ENCODE results near the gene PLAU. TPM values are rescaled to one million over a fixed set of nuclear protein-coding genes. Genes with fewer than 3 reads are reported as not detected.

Gene PLAU
- total RNA-seq, 1 experiment from 2014 or later, result 8.3 TPM

DNA sequence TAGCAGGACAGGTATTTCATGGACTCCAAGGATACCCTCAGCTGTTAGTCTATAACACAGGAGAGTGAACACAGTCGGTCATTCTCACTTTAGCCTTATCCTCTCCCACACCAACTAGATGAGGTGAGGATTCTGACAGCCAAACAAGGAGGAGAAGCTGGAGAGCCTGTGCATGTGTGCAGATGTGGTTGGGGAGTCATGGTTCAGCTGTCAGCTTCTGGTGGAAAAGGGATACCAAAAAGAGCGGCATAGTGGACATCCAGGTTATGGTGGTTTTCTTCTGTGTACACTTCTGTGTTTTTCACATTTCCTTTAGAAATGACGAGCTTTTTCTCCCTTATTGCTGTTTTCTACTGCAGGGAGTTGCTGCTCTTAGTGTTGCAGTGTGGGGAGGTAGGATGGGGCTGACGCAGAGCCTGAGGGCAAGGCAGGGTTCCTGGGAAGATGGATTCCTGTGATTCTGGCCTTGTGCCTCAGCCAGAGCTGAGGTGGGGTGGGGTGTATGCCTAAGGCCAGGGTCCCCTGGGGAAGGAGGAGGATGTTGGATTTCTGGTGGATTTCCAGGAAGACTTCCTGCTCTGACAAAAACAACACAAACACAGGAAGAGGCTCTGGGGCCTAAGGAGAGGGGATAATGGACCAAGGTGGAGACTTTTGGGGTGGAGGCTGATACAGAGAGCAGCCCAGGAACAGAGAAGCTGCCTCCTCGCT, 26.6 kb downstream of the PLAU start:
- peaks cover 6% of the 10 kb centered on the region for H3K4me1 ChIP-seq (ENCODE audit: insufficient read depth, low read length, poor library complexity, severe bottlenecking)
- DNase-seq (ENCODE audit: low spot score), result no peak
- CTCF ChIA-PET, result no interaction called here
- no peaks in the 10 kb centered on the region for H3K27me3 ChIP-seq (replicated peaks; ENCODE audit: insufficient read depth, low read depth, low read length, poor library complexity)
- no peak overlapping the region for H3K4me3 ChIP-seq (ENCODE audit: low read depth, low read length, poor library complexity, severe bottlenecking)
- no peaks in the 10 kb centered on the region for H3K36me3 ChIP-seq (ENCODE audit: insufficient read depth, low read length, poor library complexity, severe bottlenecking)
- TF ChIP-seq CTCF (conservative IDR thresholded peaks at IDR 0.05; ENCODE audit: low read depth, low read length) (no peak), EZH2 (IDR thresholded peaks at IDR 0.05; ENCODE audit: borderline replicate concordance, low read depth, low read length, poor library complexity, severe bottlenecking) (no peak)
- no TSS peak for BruUV-seq (replicated peaks)
- POLR2A ChIA-PET (ENCODE audit: low non-redundant PET), result no interaction called here
- H3K9me3 ChIP-seq (ENCODE audit: low read depth, low read length, poor library complexity, severe bottlenecking), result no peaks in the 10 kb centered on the region
- no peak overlapping the region for H3K27ac ChIP-seq (ENCODE audit: low read depth, low read length, poor library complexity, severe bottlenecking)
- intact Hi-C loops (cut with micrococcal nuclease; ENCODE audit: unreplicated experiment), result no loop called here

DNA sequence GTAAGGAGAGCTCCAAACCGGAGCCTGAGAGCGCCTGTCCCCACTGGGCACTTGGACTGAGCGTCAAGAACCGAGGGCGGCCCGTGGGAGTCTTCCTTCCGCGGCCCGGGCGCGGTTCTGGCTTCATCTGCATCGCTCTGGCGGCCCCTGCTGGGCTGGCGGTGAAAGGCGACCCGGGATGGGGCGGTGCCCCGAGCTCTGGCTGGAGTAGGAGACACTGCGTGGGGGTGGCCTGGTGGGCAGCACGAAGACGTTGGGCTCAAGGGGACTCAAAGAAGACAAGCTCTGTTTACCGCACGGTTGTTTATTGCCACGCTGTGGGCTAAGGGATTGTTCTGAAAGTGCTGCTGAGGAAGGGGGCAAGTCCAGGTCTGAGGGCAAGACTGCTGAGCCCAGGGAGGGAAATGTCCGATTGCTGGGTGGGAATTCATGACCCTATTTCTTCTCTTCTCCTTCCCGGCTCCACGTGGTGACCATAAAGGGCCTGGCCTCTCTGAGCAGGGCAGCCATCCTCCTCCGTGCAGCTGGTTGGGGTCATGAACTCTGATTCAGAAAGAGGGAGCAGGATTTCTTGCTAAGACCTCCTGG, 29.8 kb downstream of the PLAU start:
- TF ChIP-seq EZH2 (IDR thresholded peaks at IDR 0.05; ENCODE audit: borderline replicate concordance, low read depth, low read length, poor library complexity, severe bottlenecking) (no peak), CTCF (conservative IDR thresholded peaks at IDR 0.05; ENCODE audit: low read depth, low read length) (peak; percentile 93)
- intact Hi-C loops (cut with micrococcal nuclease; ENCODE audit: unreplicated experiment), result loop anchor here (1.0 kb wide), 1 partner anchor 54 kb away; no protein-coding TSS in a partner anchor
- BruUV-seq (replicated peaks), result no TSS peak
- Histone ChIP-seq H3K4me3 (ENCODE audit: low read depth, low read length, poor library complexity, severe bottlenecking) (no peak overlapping the region), H3K36me3 (ENCODE audit: insufficient read depth, low read length, poor library complexity, severe bottlenecking) (no peaks in the 10 kb centered on the region), H3K27ac (ENCODE audit: low read depth, low read length, poor library complexity, severe bottlenecking) (peak overlapping the region; percentile 37), H3K27me3 (replicated peaks; ENCODE audit: insufficient read depth, low read depth, low read length, poor library complexity) (no peaks in the 10 kb centered on the region), H3K9me3 (ENCODE audit: low read depth, low read length, poor library complexity, severe bottlenecking) (no peaks in the 10 kb centered on the region), H3K4me1 (ENCODE audit: insufficient read depth, low read length, poor library complexity, severe bottlenecking) (peaks cover 9% of the 10 kb centered on the region)
- ChIA-PET POLR2A (ENCODE audit: low non-redundant PET) (no interaction called here), CTCF (interaction anchor here (0.6 to 1.4 kb wide), 7 partner anchors 16 to 141 kb away, joined by 3 to 16 read pairs (median 4); no protein-coding TSS in a partner anchor)
- DNase-seq (ENCODE audit: low spot score), result peak; percentile 83

GRCh38 chr10:73941300-73941699, 30.4 kb downstream of the PLAU start:
- Histone ChIP-seq H3K9me3 (ENCODE audit: low read depth, low read length, poor library complexity, severe bottlenecking) (no peaks in the 10 kb centered on the region), H3K27me3 (replicated peaks; ENCODE audit: insufficient read depth, low read depth, low read length, poor library complexity) (no peaks in the 10 kb centered on the region), H3K4me1 (ENCODE audit: insufficient read depth, low read length, poor library complexity, severe bottlenecking) (peaks cover 14% of the 10 kb centered on the region), H3K36me3 (ENCODE audit: insufficient read depth, low read length, poor library complexity, severe bottlenecking) (no peaks in the 10 kb centered on the region), H3K27ac (ENCODE audit: low read depth, low read length, poor library complexity, severe bottlenecking) (no peak overlapping the region), H3K4me3 (ENCODE audit: low read depth, low read length, poor library complexity, severe bottlenecking) (no peak overlapping the region)
- BruUV-seq (replicated peaks), result no TSS peak
- ChIA-PET CTCF (interaction anchor here (0.6 to 1.4 kb wide), 8 partner anchors 15 to 141 kb away, joined by 3 to 16 read pairs (median 4); no protein-coding TSS in a partner anchor), POLR2A (ENCODE audit: low non-redundant PET) (no interaction called here)
- TF ChIP-seq EZH2 (IDR thresholded peaks at IDR 0.05; ENCODE audit: borderline replicate concordance, low read depth, low read length, poor library complexity, severe bottlenecking) (no peak), CTCF (conservative IDR thresholded peaks at IDR 0.05; ENCODE audit: low read depth, low read length) (no peak)
- DNase-seq (ENCODE audit: low spot score), result no peak
- intact Hi-C loops (cut with micrococcal nuclease; ENCODE audit: unreplicated experiment), result no loop called here

Measured in A673 (cell line).